Glutamatergic neuron (in vitro differentiated cells): ENCODE results near the gene NCAPD3. TPM values are rescaled to one million over a fixed set of nuclear protein-coding genes. Genes with fewer than 3 reads are reported as not detected.

Experiments
- DNase-seq: peaks from one replicate; pipeline ENCODE4 v3.0.0; 2022
- H3K27ac Mint-ChIP-seq: one replicate; pipeline ENCODE4 v1.8.0; 2020; ENCODE audit warnings: mild to moderate bottlenecking, mixed read lengths, inconsistent platforms; ENCODE audit not compliant: unreplicated experiment
- H3K27me3 Mint-ChIP-seq: one replicate; pipeline ENCODE4 v1.8.0; 2020; ENCODE audit warnings: mild to moderate bottlenecking, moderate library complexity, mixed read lengths, inconsistent platforms; ENCODE audit not compliant: unreplicated experiment
- H3K36me3 Mint-ChIP-seq: one replicate; pipeline ENCODE4 v1.8.0; 2020; ENCODE audit warnings: mild to moderate bottlenecking, mixed read lengths, inconsistent platforms; ENCODE audit not compliant: unreplicated experiment
- H3K4me1 Mint-ChIP-seq: one replicate; pipeline ENCODE4 v1.8.0; 2020; ENCODE audit warnings: mild to moderate bottlenecking, low read depth, mixed read lengths, inconsistent platforms; ENCODE audit not compliant: unreplicated experiment
- H3K4me3 Mint-ChIP-seq: one replicate; pipeline ENCODE4 v1.8.0; 2020; ENCODE audit warnings: mild to moderate bottlenecking, mixed read lengths, inconsistent platforms; ENCODE audit not compliant: unreplicated experiment
- H3K9me3 Mint-ChIP-seq: one replicate; pipeline ENCODE4 v1.8.0; 2020; ENCODE audit warnings: mild to moderate bottlenecking, moderate library complexity, mixed read lengths, inconsistent platforms; ENCODE audit not compliant: unreplicated experiment
- CTCF ChIP-seq: fragments of 200-600 bp; sonication (generic); IDR thresholded peaks from one replicate; pipeline ENCODE4 v1.5.0; 2021; ENCODE audit not compliant: partially characterized antibody, unreplicated experiment
- total RNA-seq: library from RNA; stranded (reverse); fragmentation: NEBNext Ultra II Directional; extraction: Animal tissue kit (Norgen Biotek cat#: 25700); gene quantifications from one replicate; pipeline ENCODE4 v1.2.1, GENCODE V29; 2021; ENCODE audit not compliant: unreplicated experiment

Gene NCAPD3
- total RNA-seq, 1 donor from 2014 or later, result 20.3 TPM

GRCh38 chr11:134176284-134176683 is 47.5 kb downstream of the NCAPD3 start:
- H3K36me3 Mint-ChIP-seq, result peaks cover 11% of the 10 kb centered on the region
- H3K4me3 Mint-ChIP-seq, result no peak overlapping the region
- H3K27me3 Mint-ChIP-seq, result peaks cover 4% of the 10 kb centered on the region
- no peak for TF ChIP-seq CTCF
- no peak overlapping the region for H3K27ac Mint-ChIP-seq
- no peaks in the 10 kb centered on the region for H3K4me1 Mint-ChIP-seq
- peaks cover 3% of the 10 kb centered on the region for H3K9me3 Mint-ChIP-seq
- DNase-seq, result no peak

GRCh38 chr11:134173296-134173695 is 50.5 kb downstream of the NCAPD3 start:
- H3K9me3 Mint-ChIP-seq, result peaks cover 5% of the 10 kb centered on the region
- no peak overlapping the region for H3K27ac Mint-ChIP-seq
- H3K4me1 Mint-ChIP-seq, result no peaks in the 10 kb centered on the region
- no peak overlapping the region for H3K4me3 Mint-ChIP-seq
- peaks cover 4% of the 10 kb centered on the region for H3K27me3 Mint-ChIP-seq
- peaks cover 27% of the 10 kb centered on the region for H3K36me3 Mint-ChIP-seq
- DNase-seq, result no peak
- TF ChIP-seq CTCF, result no peak

- TF ChIP-seq CTCF, result no peak
Observed at GRCh38 chr11:134171951-134172350, 51.8 kb downstream of the NCAPD3 start.

GRCh38 chr11:134170919-134171281 is 52.9 kb downstream of the NCAPD3 start:
- peaks cover 7% of the 10 kb centered on the region for H3K27me3 Mint-ChIP-seq
- H3K36me3 Mint-ChIP-seq, result peaks cover 40% of the 10 kb centered on the region
- no peak overlapping the region for H3K27ac Mint-ChIP-seq
- peaks cover 13% of the 10 kb centered on the region for H3K9me3 Mint-ChIP-seq
- no peak for DNase-seq
- no peaks in the 10 kb centered on the region for H3K4me1 Mint-ChIP-seq
- no peak overlapping the region for H3K4me3 Mint-ChIP-seq
- TF ChIP-seq CTCF, result no peak

More at GRCh38 chr11:134171951-134172350, 51.8 kb downstream of the NCAPD3 start:
- Mint-ChIP-seq H3K27me3 (peaks cover 7% of the 10 kb centered on the region), H3K9me3 (peaks cover 13% of the 10 kb centered on the region), H3K4me3 (no peak overlapping the region), H3K4me1 (no peaks in the 10 kb centered on the region), H3K36me3 (peaks cover 40% of the 10 kb centered on the region), H3K27ac (peak overlapping the region; percentile 36)
- no peak for DNase-seq

GRCh38 chr11:134170177-134170918 is 53.4 kb downstream of the NCAPD3 start:
- no peaks in the 10 kb centered on the region for H3K4me1 Mint-ChIP-seq
- TF ChIP-seq CTCF, result no peak
- H3K27me3 Mint-ChIP-seq, result peaks cover 7% of the 10 kb centered on the region
- no peak overlapping the region for H3K27ac Mint-ChIP-seq
- no peak for DNase-seq
- H3K36me3 Mint-ChIP-seq, result peaks cover 44% of the 10 kb centered on the region
- H3K9me3 Mint-ChIP-seq, result peaks cover 15% of the 10 kb centered on the region
- no peak overlapping the region for H3K4me3 Mint-ChIP-seq
